ENCODE data around the gene PICK1.

The PICK1 gene
- 29.5 reads per million, percentile 56 among the genes with 10 or more reads in this experiment for total RNA-seq

- peak; percentile 67 for DNase-seq
These were observed at the start of gene PICK1 for GRCh38 chr22:38056969-38057891. Gene PICK1, plus strand, starts transcription at chr22:38057404. Its CDS starts 406 bp downstream, at chr22:38057810.

GRCh38 chr22:38009000-38009806, 48.0 kb upstream of the PICK1 start:
- no peak for DNase-seq

GRCh38 chr22:38012604-38013072, 44.6 kb upstream of the PICK1 start:
- no peak for DNase-seq

GRCh38 chr22:38014083-38014482, 43.1 kb upstream of the PICK1 start:
- DNase-seq: no peak

- no peak for DNase-seq
These were observed 40.7 kb upstream of the PICK1 start for GRCh38 chr22:38016182-38017151.

GRCh38 chr22:38017272-38017920, 39.8 kb upstream of the PICK1 start:
- no peak for DNase-seq

GRCh38 chr22:38017939-38018885, 39.0 kb upstream of the PICK1 start:
- DNase-seq: no peak

GRCh38 chr22:38018938-38019827, 38.0 kb upstream of the PICK1 start:
- DNase-seq: no peak

- no peak for DNase-seq
These were observed 36.0 kb upstream of the PICK1 start for GRCh38 chr22:38021206-38021605.

- no peak for DNase-seq
These were observed 34.2 kb upstream of the PICK1 start for GRCh38 chr22:38023045-38023444.

- no peak for DNase-seq
These were observed 31.7 kb upstream of the PICK1 start for GRCh38 chr22:38025514-38025913.

- no peak for DNase-seq
These were observed 30.8 kb upstream of the PICK1 start for GRCh38 chr22:38026130-38027111.

- DNase-seq: no peak
These were observed 29.7 kb upstream of the PICK1 start for GRCh38 chr22:38027487-38027886.

- DNase-seq: no peak
These were observed 28.7 kb upstream of the PICK1 start for GRCh38 chr22:38028344-38029130.

- DNase-seq: no peak
These were observed 27.8 kb upstream of the PICK1 start for GRCh38 chr22:38029370-38029769.

GRCh38 chr22:38029901-38030300, 27.3 kb upstream of the PICK1 start:
- DNase-seq: no peak
